H7 (cell line): ENCODE results near the gene COL9A3. TPM values are rescaled to one million over a fixed set of nuclear protein-coding genes. Genes with fewer than 3 reads are reported as not detected.

Experiments
- DNase-seq: peaks from one replicate; pipeline ENCODE4 v3.0.0; 2012
- H3K27me3 ChIP-seq: 2 replicates; pipeline ENCODE4 v1.6.0; 2011; ENCODE audit warnings: mild to moderate bottlenecking, low read length; ENCODE audit not compliant: control insufficient read depth, insufficient read depth
- H3K36me3 ChIP-seq: replicated peaks from 2 replicates; pipeline ENCODE4 v1.5.1; 2011; ENCODE audit warnings: low read length; ENCODE audit not compliant: control insufficient read depth, insufficient read depth
- H3K4me3 ChIP-seq: 2 replicates; pipeline ENCODE4 v1.5.1; 2011; ENCODE audit warnings: low read depth, mild to moderate bottlenecking, control low read depth, low read length, moderate library complexity; ENCODE audit not compliant: insufficient read depth
- total RNA-seq: library from RNA; depleted of rRNA; stranded (reverse); fragments of >200 nt; shearing (Covaris generic); gene quantifications from 2 replicates; pipeline ENCODE4 v1.2.3, GENCODE V29; 2014

Gene COL9A3
- total RNA-seq, 1 experiment from 2014 or later, result 139 TPM

DNA sequence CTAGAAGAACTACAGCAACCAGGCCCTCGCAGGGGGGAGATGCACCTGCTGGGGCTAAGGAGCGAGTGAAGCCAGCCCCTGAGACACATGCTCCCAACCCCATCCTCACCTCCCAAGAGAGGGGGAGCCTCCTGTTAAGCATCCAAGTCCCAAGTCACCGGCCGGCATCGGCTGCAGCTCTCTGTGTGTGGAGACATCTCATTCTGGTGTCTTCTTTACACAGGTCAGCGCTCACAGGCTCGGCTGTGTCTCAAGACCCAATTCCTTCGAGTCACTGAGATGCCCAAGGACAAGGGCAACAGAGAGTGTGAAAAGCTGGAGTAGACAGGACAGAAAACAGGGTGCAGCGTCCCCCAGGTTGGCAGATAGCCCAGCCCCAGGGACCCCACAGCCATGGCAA, 41.6 kb upstream of the COL9A3 start:
- no peak for DNase-seq
- Histone ChIP-seq H3K36me3 (no peaks in the 10 kb centered on the region), H3K4me3 (no peak overlapping the region)

DNA sequence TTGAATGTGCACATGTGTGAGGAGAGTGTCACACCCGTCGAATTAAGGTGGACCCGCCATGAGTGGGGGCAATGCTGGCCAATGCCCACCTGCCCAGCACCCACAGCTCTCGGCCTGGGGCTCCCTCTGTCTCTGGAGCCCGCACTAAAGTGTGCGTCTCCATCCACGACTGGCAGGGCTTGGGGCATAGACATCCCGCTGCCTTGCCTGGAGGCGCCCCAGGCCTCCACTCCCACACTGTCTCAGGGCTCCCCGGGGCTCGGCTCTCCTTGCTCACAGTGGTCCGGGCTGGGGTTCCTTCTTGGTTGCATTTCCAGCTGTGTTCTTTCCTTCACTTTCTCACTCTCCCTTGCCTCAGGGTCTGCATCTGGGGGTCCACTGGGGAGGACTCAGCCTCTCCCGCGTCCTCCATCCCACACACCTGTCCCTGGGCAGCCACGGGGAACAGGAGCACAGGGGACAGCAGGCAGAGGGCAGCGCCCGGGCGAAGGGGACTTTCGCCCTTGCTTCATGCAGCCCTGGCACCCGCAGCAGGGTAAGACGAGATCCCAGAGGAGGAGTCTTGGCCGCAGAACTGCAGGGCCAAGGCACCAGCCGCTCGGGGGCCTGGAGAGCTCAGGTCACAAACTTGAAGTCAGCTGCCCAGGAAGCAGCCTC, 40.7 kb upstream of the COL9A3 start:
- Histone ChIP-seq H3K4me3 (no peak overlapping the region), H3K27me3 (no peaks in the 10 kb centered on the region), H3K36me3 (no peaks in the 10 kb centered on the region)
- DNase-seq, result no peak

More for the DNA sequence above, 41.6 kb upstream of the COL9A3 start:
- H3K27me3 ChIP-seq, result no peaks in the 10 kb centered on the region

- peak; percentile 86 for DNase-seq
Observed at GRCh38 chr20:62776692-62777527, 39.9 kb upstream of the COL9A3 start.

DNA sequence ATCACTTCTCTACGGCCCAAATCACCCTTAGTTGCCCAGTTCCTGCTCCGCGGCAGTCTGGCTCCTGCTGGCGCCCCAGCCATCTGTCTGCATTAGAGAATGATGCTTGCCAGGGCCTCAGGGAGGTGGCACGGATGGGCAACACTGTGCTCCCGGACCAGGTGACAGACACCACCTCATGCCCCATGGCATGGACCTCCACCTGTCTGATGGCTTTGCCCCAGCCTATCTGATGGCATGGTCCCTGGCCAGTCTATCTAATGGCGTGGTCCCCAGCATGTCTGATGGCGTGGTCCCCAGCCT, 39.4 kb upstream of the COL9A3 start:
- no peaks in the 10 kb centered on the region for H3K36me3 ChIP-seq
- H3K27me3 ChIP-seq, result no peaks in the 10 kb centered on the region
- H3K4me3 ChIP-seq, result no peak overlapping the region
- no peak for DNase-seq

More at GRCh38 chr20:62776692-62777527, 39.9 kb upstream of the COL9A3 start:
- Histone ChIP-seq H3K36me3 (no peaks in the 10 kb centered on the region), H3K4me3 (no peak overlapping the region), H3K27me3 (no peaks in the 10 kb centered on the region)

DNA sequence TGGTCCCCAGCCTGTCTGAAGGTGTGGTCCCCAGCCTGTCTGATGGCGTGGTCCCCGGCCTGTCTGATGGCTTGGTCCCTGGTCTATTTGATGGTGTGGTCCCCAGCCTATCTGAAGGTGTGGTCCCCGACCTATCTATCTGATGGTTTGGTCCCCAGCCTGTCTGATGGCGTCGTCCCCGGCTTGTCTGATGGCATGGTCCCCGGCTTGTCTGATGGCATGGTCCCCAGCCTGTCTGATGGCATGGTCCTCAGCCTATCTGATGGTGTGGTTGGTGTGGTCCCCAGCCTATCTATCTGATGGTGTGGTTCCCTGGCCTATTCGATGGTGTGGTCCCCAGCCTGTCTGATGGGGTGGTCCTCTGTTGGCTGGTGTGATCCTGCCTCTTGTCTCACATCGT, 38.8 kb upstream of the COL9A3 start:
- Histone ChIP-seq H3K36me3 (no peaks in the 10 kb centered on the region), H3K27me3 (no peaks in the 10 kb centered on the region), H3K4me3 (no peak overlapping the region)
- DNase-seq, result no peak

DNA sequence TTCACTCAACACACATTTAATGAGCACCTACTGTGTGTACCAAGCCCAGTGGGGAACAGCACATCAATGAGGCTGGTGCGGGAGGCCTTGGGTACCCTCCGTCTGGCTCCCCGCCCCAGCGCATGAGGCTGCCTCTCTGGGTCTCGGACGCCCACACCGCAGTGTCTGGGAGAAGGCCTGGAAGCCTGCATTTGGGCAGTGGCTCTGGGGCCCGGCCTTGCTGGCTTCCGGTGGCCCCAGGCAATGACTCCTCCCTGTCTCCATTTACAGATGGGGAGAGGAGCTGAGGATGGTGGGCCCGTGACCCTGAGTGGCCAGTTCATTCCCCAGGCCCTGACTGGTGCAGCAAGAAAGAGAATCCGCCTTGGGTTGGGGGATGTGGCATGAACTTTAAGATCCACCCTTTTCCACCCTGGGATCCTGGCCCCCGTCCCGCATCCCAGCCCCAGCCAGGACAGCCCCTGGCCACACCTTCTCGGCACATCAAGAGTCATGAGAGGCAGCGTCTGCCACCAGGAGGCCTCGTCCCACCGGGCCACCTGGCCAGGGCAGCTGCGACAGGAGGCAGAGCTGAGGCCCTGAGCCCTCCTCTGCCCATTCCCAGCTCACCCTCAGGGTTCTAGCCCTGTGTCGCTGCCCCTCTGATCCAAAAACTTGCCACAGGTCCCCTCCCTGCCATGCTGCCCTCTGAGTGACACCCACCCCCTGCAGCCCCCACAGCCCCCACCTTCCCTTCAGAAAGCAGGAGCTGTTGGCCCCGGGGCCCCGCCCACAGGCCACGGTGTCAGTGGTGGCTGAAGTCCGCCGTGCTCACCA, 38.0 kb upstream of the COL9A3 start:
- H3K36me3 ChIP-seq, result no peaks in the 10 kb centered on the region
- no peaks in the 10 kb centered on the region for H3K27me3 ChIP-seq
- peak; percentile 84 for DNase-seq
- no peak overlapping the region for H3K4me3 ChIP-seq

- Histone ChIP-seq H3K27me3 (no peaks in the 10 kb centered on the region), H3K4me3 (no peak overlapping the region), H3K36me3 (no peaks in the 10 kb centered on the region)
- no peak for DNase-seq
Observed at GRCh38 chr20:62779417-62779685, 37.5 kb upstream of the COL9A3 start.

DNA sequence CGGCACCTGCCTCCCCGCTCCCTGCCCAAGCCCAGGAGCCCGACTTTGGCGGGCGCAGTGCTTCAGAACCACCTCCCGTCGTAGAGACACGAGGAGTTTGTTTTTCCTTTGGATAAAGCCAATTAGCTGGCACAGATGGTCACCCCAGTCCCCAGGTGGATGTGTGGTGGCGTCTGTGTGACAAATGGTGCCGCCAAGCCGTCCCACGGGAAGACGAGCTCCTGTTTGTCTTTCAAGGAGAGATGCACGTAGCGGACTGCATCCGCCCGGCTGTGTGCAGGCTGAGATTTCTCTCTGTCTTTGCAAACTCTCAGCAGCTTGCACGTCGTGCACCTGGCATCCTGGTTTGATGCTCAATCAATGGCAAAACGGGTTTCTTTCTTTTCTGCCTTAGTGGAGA, 36.6 kb upstream of the COL9A3 start:
- Histone ChIP-seq H3K27me3 (no peaks in the 10 kb centered on the region), H3K36me3 (no peaks in the 10 kb centered on the region), H3K4me3 (no peak overlapping the region)
- DNase-seq, result no peak

GRCh38 chr20:62780696-62781095, 36.2 kb upstream of the COL9A3 start:
- no peak for DNase-seq
- no peaks in the 10 kb centered on the region for H3K27me3 ChIP-seq

DNA sequence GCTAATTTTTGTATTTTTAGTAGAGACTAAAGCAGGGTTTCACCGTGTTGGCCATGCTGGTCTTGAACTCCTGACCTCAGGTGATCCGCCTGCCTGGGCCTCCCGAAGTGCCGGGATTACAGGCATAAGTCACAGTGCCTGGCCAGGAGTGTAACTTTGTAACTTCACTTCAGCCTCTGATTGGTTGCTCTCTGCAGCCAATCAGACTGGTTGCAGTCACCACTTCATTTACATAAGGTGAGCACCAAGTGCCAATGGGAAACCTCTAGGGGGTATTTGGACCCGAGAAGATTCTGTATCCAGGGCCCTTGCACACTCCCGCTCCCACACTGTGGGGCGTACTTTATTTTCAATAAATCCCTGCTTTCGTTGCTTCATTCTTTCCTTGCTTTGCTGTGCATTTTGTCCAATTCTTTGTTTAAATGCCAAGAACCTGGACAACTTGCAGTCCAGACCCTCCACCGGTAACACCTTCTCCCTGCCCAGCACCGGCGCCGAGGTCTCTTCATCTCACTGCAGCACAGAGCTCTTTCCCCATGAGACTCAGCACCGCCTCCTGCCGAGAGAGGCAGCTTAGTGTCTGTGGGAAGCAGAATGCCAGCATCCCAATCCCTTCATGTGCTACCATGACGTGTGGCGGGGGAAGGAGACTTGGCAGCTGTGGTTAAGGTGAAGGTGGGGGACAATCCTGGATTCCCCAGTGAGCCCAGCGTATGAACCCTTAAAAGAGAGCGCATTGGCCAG, 34.5 kb upstream of the COL9A3 start:
- no peak for DNase-seq
- Histone ChIP-seq H3K27me3 (no peaks in the 10 kb centered on the region), H3K4me3 (no peak overlapping the region), H3K36me3 (no peaks in the 10 kb centered on the region)

More at GRCh38 chr20:62780696-62781095, 36.2 kb upstream of the COL9A3 start:
- Histone ChIP-seq H3K4me3 (no peak overlapping the region), H3K36me3 (no peaks in the 10 kb centered on the region)

GRCh38 chr20:62782893-62783278, 34.0 kb upstream of the COL9A3 start:
- H3K4me3 ChIP-seq, result no peak overlapping the region
- H3K27me3 ChIP-seq, result no peaks in the 10 kb centered on the region
- H3K36me3 ChIP-seq, result no peaks in the 10 kb centered on the region
- DNase-seq, result no peak

- no peaks in the 10 kb centered on the region for H3K27me3 ChIP-seq
- H3K36me3 ChIP-seq, result no peaks in the 10 kb centered on the region
- H3K4me3 ChIP-seq, result no peak overlapping the region
- no peak for DNase-seq
Observed at GRCh38 chr20:62784497-62784896, 32.4 kb upstream of the COL9A3 start.

GRCh38 chr20:62785393-62785792, 31.5 kb upstream of the COL9A3 start:
- DNase-seq, result no peak
- Histone ChIP-seq H3K4me3 (no peak overlapping the region), H3K27me3 (no peaks in the 10 kb centered on the region), H3K36me3 (no peaks in the 10 kb centered on the region)

GRCh38 chr20:62786157-62786556, 30.7 kb upstream of the COL9A3 start:
- Histone ChIP-seq H3K4me3 (no peak overlapping the region), H3K27me3 (no peaks in the 10 kb centered on the region), H3K36me3 (no peaks in the 10 kb centered on the region)
- DNase-seq, result no peak
